Heart right ventricle (tissue), 16 donors: ENCODE measurements around the gene RPS6KC1. TPM values are rescaled to one million over a fixed set of nuclear protein-coding genes. Genes with fewer than 3 reads are reported as not detected.

ENCODE experiments used
- ATAC-seq, 8 donors: fragments of 200-7000 bp; cut with Tn5 transposase; one replicate each; pipeline ENCODE4 v1.9.1; 2020; ENCODE audit warnings: mild to moderate bottlenecking in 8 of 8, moderate library complexity in 8 of 8, moderate number of reproducible peaks in 1 of 8
- DNase-seq, 2 donors: peaks; one replicate each; pipeline ENCODE4 v3.0.0-alpha.2; 2020
- H3K27ac ChIP-seq, 10 donors: fragments of 200-600 bp; sonication (generic) in 2 of 10; one replicate each; pipeline versions ENCODE4 v1.5.0 to v1.8.0; 2020 to 2022; ENCODE audit warnings: mild to moderate bottlenecking in 3 of 10
- H3K27me3 ChIP-seq, 7 donors: fragments of 200-600 bp; one replicate each; pipeline ENCODE4 v1.8.0; 2021 to 2022; ENCODE audit warnings: mild to moderate bottlenecking in 2 of 7
- H3K36me3 ChIP-seq, 9 donors: fragments of 200-600 bp; sonication (generic) in 1 of 9; one replicate each; pipeline versions ENCODE4 v1.5.0 to v1.8.0; 2020 to 2022; ENCODE audit warnings: mild to moderate bottlenecking in 2 of 9
- H3K4me1 ChIP-seq, 9 donors: fragments of 200-600 bp; sonication (generic) in 1 of 9; one replicate each; pipeline versions ENCODE4 v1.5.0 to v1.8.0; 2020 to 2022; ENCODE audit warnings: mild to moderate bottlenecking in 4 of 9
- H3K4me3 ChIP-seq, 10 donors: fragments of 200-600 bp; sonication (generic) in 2 of 10; one replicate each; pipeline versions ENCODE4 v1.5.0 to v1.8.0; 2020 to 2022; ENCODE audit warnings: mild to moderate bottlenecking in 7 of 10, moderate library complexity in 2 of 10
- H3K9me3 ChIP-seq, 11 donors: fragments of 200-600 bp in 10 of 11; sonication (generic) in 2 of 11; one replicate each; pipeline versions ENCODE4 v1.5.0 to v1.8.0; 2013 to 2022; ENCODE audit warnings: mild to moderate bottlenecking in 2 of 11, control low read depth in 1 of 11, moderate library complexity in 1 of 11
- WGBS, 2 donors: extraction: QIAGEN DNeasy Blood & Tissue Kit; methylation state at CpG; one replicate each; pipeline ENCODE4 v1.1.7; 2013; ENCODE audit warnings: inconsistent platforms in 1 of 2; 5-methylcytosine and 5-hydroxymethylcytosine counted together
- intact Hi-C, 10 donors: fragments of 100-400 bp; cut with DNase I; formaldehyde crosslinking; loops; one replicate each; pipeline versions ENCODE4 v1.11.1 to v1.14.2; 2022
- polyA plus RNA-seq, 2 donors: library from polyadenylated mRNA; stranded (reverse); fragments of 200-250 nt; gene quantifications; one replicate each; pipeline ENCODE4 v1.2.3, GENCODE V29; 2013
- total RNA-seq, 10 donors: library from RNA; stranded (reverse); fragmentation: NEBNext Ultra II Directional in 3 of 10; extraction: Animal tissue kit (Norgen Biotek cat#: 25700) in 3 of 10; gene quantifications; one replicate each; pipeline versions ENCODE4 v1.2.1 to v1.2.4, GENCODE V29; 2021 to 2023
- TF ChIP-seq, protein P1 (sequence below), 9 donors: fragments of 200-600 bp; sonication (generic) in 2 of 9; IDR thresholded peaks; one replicate each; pipeline versions ENCODE4 v1.5.0 to v1.8.0; 2021 to 2022; ENCODE audit warnings: antibody characterized with exemption in 9 of 9, mild to moderate bottlenecking in 5 of 9, moderate library complexity in 1 of 9
- donor health status: Arrhythmogenic right ventricular cardiomyopathy.
- donor health status: ischemic (EF 13 %, LVEDD 7.1; RV severe dilation, severe dysfunction).
- donor health status: healthy with polysubstance abuse.
- donor health status: DM: no; HTN: yes; CAD: no.
- donor health status: DM: no; HTN: no; CAD: no.
- donor health status: ischemic (EF 25% LVEDD 6.9; RV normal size, moderate dysfunction).
- donor health status: ischemic (EF 25% LVEDD 5.7; RV mildly dilated, moderate dysfunction).
- donor health status: healthy.
- donor health status: DM: yes; HTN: yes; CAD: no.
- donor health status: Ischemic cardiomyopathy.
- donor health status: ischemic (EF 35%, LVEDD 5.7; RV mildly dilated, moderate dysfunction).
- donor health status: nonischemic (EF 11% LVEDD 7.7; RV severe dilation, severe dysfunction).
- donor health status: DM: yes; HTN: yes; CAD: no.
- donor health status: PGD.
- donor health status: ischemic (EF 29% LVEDD 5.4; RV normal size, mild dysfunction).
- donor health status: nonischemic (EF 23%, LVEDD 6.1; RV moderate dilation, normal function).

Gene RPS6KC1
- total and polyA plus RNA-seq, 12 donors, result 3.8 to 13.8 (median 10.3) TPM

DNA sequence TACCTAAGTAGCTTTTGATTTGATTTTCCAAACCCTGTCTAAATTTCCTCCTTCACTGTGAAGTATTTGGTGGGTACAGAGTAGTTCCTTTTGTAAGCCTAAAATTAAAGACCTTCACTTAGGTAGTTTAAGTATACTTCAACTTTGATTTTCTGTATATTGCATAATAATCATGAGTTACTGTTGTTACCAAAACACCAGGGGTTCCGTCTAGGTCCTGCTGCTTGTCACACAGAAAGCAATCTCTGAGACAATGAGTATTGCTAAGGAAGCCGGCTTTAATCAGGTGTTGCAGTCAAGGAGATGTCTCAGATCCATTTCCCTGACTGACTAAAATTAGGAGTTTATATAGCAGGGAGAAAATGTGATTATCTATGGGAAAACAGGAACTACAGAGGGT, 15.3 kb downstream of the RPS6KC1 start:
- Histone ChIP-seq H3K9me3 (no peaks in the 10 kb centered on the region), H3K4me1 (peaks cover 0 to 22% (median 0%) of the 10 kb centered on the region in 9 donors), H3K4me3 (no peak overlapping the region), H3K27ac (no peak overlapping the region), H3K27me3 (no peaks in the 10 kb centered on the region), H3K36me3 (no peaks in the 10 kb centered on the region)
- intact Hi-C loops, result loop anchor here in 1 of 10 donors (5.0 kb wide), 1 partner anchor 419 kb away; no protein-coding TSS in a partner anchor
- WGBS, 2 donors, result 66 to 70% methylated on average over 2 of the region's 2 CpGs
- TF ChIP-seq, protein P1, sequence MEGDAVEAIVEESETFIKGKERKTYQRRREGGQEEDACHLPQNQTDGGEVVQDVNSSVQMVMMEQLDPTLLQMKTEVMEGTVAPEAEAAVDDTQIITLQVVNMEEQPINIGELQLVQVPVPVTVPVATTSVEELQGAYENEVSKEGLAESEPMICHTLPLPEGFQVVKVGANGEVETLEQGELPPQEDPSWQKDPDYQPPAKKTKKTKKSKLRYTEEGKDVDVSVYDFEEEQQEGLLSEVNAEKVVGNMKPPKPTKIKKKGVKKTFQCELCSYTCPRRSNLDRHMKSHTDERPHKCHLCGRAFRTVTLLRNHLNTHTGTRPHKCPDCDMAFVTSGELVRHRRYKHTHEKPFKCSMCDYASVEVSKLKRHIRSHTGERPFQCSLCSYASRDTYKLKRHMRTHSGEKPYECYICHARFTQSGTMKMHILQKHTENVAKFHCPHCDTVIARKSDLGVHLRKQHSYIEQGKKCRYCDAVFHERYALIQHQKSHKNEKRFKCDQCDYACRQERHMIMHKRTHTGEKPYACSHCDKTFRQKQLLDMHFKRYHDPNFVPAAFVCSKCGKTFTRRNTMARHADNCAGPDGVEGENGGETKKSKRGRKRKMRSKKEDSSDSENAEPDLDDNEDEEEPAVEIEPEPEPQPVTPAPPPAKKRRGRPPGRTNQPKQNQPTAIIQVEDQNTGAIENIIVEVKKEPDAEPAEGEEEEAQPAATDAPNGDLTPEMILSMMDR (IDR thresholded peaks at IDR 0.05), result no peak
- DNase-seq (no peak), ATAC-seq (no peak)

DNA sequence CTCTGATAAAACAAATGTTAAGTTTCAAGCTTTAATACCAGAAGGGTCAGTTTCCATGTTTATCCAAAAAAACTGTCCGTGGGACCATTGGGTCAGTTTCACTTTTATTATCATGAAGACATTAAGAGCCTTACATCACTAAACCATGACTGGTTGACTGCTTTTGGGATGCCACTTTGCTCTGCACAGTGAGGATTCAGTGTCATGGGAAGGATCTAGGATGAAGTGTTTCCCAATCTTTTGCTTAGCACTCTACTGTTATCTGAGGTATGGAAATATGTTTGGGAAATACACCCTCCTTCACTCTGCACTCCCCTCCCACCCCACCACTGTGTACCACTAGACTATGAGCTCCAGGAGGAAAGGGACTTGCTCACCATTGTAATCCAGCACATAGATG, 16.3 kb downstream of the RPS6KC1 start:
- WGBS, 2 donors, result 86 to 88% methylated on average over 1 of the region's 1 CpG
- intact Hi-C loops, result loop anchor here in 1 of 10 donors (5.0 kb wide), 1 partner anchor 420 kb away; no protein-coding TSS in a partner anchor
- Histone ChIP-seq H3K4me1 (peaks cover 0 to 26% (median 0%) of the 10 kb centered on the region in 9 donors), H3K9me3 (no peaks in the 10 kb centered on the region), H3K36me3 (no peaks in the 10 kb centered on the region), H3K4me3 (no peak overlapping the region), H3K27me3 (no peaks in the 10 kb centered on the region), H3K27ac (no peak overlapping the region)
- DNase-seq, result no peak
- TF ChIP-seq, protein P1 (IDR thresholded peaks at IDR 0.05), result no peak
- no peak for ATAC-seq

DNA sequence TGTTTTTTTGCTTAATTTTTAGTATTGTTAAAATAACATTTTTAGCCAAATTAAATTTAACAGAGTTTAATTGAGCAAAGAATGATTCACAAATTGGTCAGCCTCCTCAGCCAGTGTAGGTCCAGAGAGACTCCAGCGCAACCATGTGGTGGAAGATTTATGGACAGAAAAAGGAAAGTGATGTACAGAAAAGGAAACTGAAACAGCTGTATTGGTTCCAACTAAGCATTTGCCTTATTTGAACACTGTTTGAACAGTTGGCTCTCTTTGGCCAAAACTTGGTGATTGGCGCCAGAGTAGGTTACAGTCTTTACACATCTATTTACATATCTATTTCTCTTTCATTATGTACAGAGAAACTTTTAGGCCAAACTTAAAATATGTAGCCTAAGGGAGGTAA, 19.4 kb downstream of the RPS6KC1 start:
- ATAC-seq, result peak in 3 of 8 donors; percentile 41 to 52 (median 51)
- peaks cover 0 to 33% (median 0%) of the 10 kb centered on the region in 9 donors for H3K4me1 ChIP-seq
- H3K9me3 ChIP-seq, result no peaks in the 10 kb centered on the region
- TF ChIP-seq, protein P1 (IDR thresholded peaks at IDR 0.05), result peak in 3 of 9 donors; percentile 30 to 34 (median 30)
- H3K27me3 ChIP-seq, result no peaks in the 10 kb centered on the region
- H3K27ac ChIP-seq, result peak overlapping the region in 1 of 10 donors; percentile 18
- intact Hi-C loops, result no loop called here
- peak in 1 of 2 donors; percentile 7 for DNase-seq
- no peak overlapping the region for H3K4me3 ChIP-seq
- peaks cover 0 to 8% (median 0%) of the 10 kb centered on the region in 9 donors for H3K36me3 ChIP-seq
- 55 to 57% methylated on average over 2 of the region's 2 CpGs for WGBS, 2 donors

GRCh38 chr1:213075725-213076124, 24.7 kb downstream of the RPS6KC1 start:
- TF ChIP-seq, protein P1 (IDR thresholded peaks at IDR 0.05), result no peak
- intact Hi-C loops, result no loop called here
- Histone ChIP-seq H3K4me3 (no peak overlapping the region), H3K36me3 (peaks cover 0 to 40% (median 3%) of the 10 kb centered on the region in 9 donors), H3K4me1 (peaks cover 0 to 18% (median 0%) of the 10 kb centered on the region in 9 donors), H3K9me3 (no peaks in the 10 kb centered on the region), H3K27me3 (no peaks in the 10 kb centered on the region), H3K27ac (no peak overlapping the region)
- DNase-seq, result no peak
- ATAC-seq, result no peak
- WGBS, 2 donors, result 89 to 97% methylated on average over 2 of the region's 2 CpGs
